ENCODE measurements around the gene SPI1. TPM values are rescaled to one million over a fixed set of nuclear protein-coding genes. Genes with fewer than 3 reads are reported as not detected.

Gene SPI1
- polyA plus RNA-seq, 1 experiment = not detected

DNA sequence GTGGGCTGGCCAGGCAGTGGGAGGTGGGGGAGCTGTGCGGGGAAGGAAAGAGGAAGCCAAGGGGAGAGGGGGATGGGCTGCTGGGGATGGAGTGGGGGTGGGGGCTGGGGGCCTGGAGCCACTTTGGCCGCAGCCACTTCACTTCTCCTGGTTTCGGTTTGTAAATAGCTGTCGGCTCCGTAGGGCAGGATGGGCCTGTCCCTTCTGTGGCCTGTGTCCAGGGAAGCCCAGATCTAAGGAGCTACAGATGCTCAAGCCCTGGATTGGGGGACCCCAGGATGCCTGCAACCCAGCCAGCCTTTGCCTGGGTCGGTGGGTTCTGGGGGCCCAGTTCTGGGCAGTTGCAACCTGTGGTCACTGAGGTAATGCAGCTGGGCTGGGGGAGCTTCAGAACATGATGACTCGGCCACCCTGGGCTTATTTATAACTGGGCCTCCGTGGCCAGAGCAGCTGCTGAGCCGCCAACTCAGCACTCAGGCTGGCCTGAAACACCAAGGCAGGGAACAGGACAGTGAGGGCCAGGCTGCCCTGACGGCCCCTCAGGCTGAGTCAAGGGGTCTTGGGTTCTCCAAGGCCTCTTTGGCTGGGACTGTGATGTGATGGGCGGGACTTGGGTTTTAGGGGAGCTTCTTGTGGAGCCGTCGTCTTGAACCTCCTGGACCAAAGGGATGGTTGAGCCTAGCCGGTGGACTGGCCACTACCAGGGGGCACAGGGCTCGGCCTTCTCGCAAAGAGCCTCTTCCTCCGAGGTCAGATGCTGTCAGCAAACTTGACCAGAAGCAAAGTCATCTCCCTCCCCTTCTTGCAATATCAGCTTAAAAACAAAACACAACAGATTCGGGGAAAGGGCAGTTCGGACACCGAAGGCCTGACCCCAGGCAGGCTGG is 15.1 kb upstream of the SPI1 start:
- DNase-seq (ENCODE audit: low read depth) = no peak
- ChIA-PET CTCF (interaction anchor here (0.7 to 4.7 kb wide), 8 partner anchors 12 to 224 kb away, joined by 3 to 32 read pairs (median 3); no protein-coding TSS in a partner anchor), POLR2A (no interaction called here)
- TF ChIP-seq, protein P1, sequence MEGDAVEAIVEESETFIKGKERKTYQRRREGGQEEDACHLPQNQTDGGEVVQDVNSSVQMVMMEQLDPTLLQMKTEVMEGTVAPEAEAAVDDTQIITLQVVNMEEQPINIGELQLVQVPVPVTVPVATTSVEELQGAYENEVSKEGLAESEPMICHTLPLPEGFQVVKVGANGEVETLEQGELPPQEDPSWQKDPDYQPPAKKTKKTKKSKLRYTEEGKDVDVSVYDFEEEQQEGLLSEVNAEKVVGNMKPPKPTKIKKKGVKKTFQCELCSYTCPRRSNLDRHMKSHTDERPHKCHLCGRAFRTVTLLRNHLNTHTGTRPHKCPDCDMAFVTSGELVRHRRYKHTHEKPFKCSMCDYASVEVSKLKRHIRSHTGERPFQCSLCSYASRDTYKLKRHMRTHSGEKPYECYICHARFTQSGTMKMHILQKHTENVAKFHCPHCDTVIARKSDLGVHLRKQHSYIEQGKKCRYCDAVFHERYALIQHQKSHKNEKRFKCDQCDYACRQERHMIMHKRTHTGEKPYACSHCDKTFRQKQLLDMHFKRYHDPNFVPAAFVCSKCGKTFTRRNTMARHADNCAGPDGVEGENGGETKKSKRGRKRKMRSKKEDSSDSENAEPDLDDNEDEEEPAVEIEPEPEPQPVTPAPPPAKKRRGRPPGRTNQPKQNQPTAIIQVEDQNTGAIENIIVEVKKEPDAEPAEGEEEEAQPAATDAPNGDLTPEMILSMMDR (IDR thresholded peaks at IDR 0.05; ENCODE audit: insufficient read depth, low read depth, low read length) = no peak
- H3K36me3 ChIP-seq (ENCODE audit: control insufficient read depth, insufficient read depth, low read length) = no peaks in the 10 kb centered on the region
- H3K4me3 ChIP-seq (ENCODE audit: low read depth, low read length) = no peak overlapping the region
- no peaks in the 10 kb centered on the region for H3K27me3 ChIP-seq (ENCODE audit: control insufficient read depth, insufficient read depth, low read length)

- TF ChIP-seq, protein P1 (IDR thresholded peaks at IDR 0.05; ENCODE audit: insufficient read depth, low read depth, low read length) = no peak
- Histone ChIP-seq H3K36me3 (ENCODE audit: control insufficient read depth, insufficient read depth, low read length) (no peaks in the 10 kb centered on the region), H3K4me3 (ENCODE audit: low read depth, low read length) (no peak overlapping the region), H3K27me3 (ENCODE audit: control insufficient read depth, insufficient read depth, low read length) (no peaks in the 10 kb centered on the region)
- ChIA-PET POLR2A (no interaction called here), CTCF (interaction anchor here (0.7 to 4.7 kb wide), 8 partner anchors 13 to 225 kb away, joined by 3 to 32 read pairs (median 3); no protein-coding TSS in a partner anchor)
- no peak for DNase-seq (ENCODE audit: low read depth)
Measured at GRCh38 chr11:47392546-47393162, 14.3 kb upstream of the SPI1 start.

- no peaks in the 10 kb centered on the region for H3K36me3 ChIP-seq (ENCODE audit: control insufficient read depth, insufficient read depth, low read length)
- POLR2A ChIA-PET = no interaction called here
- CTCF ChIA-PET = interaction anchor here (0.7 to 4.7 kb wide), 3 partner anchors 18 to 61 kb away, joined by 3 to 32 read pairs (median 4); no protein-coding TSS in a partner anchor
- no peak for DNase-seq (ENCODE audit: low read depth)
- H3K4me3 ChIP-seq (ENCODE audit: low read depth, low read length) = no peak overlapping the region
- H3K27me3 ChIP-seq (ENCODE audit: control insufficient read depth, insufficient read depth, low read length) = no peaks in the 10 kb centered on the region
- TF ChIP-seq, protein P1 (IDR thresholded peaks at IDR 0.05; ENCODE audit: insufficient read depth, low read depth, low read length) = no peak
Measured at GRCh38 chr11:47391711-47392432, 13.5 kb upstream of the SPI1 start.

DNA sequence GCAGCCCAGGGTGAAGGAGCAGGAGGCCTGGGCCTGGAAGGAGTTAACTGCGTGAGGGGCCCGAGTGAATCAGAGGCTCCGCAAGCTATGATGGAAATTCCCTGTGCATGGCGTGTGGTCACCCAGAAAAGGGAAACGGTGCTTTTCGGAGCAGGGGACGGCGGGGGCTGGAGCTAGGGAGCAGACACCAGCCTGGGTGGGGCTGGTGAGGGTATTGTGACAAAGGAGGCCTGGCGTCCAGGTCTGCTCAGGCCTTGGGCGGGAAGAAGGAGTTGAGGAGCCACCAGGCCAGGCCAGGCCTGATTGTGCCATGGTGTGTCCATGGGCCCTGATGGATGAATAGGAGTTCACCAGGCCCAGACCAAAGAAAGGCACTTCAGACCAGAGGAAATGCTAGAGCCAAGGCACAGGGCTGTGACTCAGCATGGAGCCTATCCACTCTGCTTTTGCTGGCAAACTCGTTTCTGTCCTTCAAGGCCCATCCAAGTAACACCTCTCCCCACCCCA is 12.8 kb upstream of the SPI1 start:
- H3K36me3 ChIP-seq (ENCODE audit: control insufficient read depth, insufficient read depth, low read length) = no peaks in the 10 kb centered on the region
- TF ChIP-seq, protein P1 (IDR thresholded peaks at IDR 0.05; ENCODE audit: insufficient read depth, low read depth, low read length) = no peak
- ChIA-PET POLR2A (no interaction called here), CTCF (interaction anchor here (1.2 to 4.7 kb wide), 3 partner anchors 12 to 18 kb away, joined by 3 to 32 read pairs (median 4); no protein-coding TSS in a partner anchor)
- no peak overlapping the region for H3K4me3 ChIP-seq (ENCODE audit: low read depth, low read length)
- no peak for DNase-seq (ENCODE audit: low read depth)
- no peaks in the 10 kb centered on the region for H3K27me3 ChIP-seq (ENCODE audit: control insufficient read depth, insufficient read depth, low read length)
